ENCODE results near the gene RNF146. TPM values are rescaled to one million over a fixed set of nuclear protein-coding genes. Genes with fewer than 3 reads are reported as not detected.

The RNF146 gene
- total and polyA plus RNA-seq, 2 of the 13 experiments (the other 11 are each of a cell fraction or from before 2014, with no cell fraction given): 18.8 to 27.6 TPM

DNA sequence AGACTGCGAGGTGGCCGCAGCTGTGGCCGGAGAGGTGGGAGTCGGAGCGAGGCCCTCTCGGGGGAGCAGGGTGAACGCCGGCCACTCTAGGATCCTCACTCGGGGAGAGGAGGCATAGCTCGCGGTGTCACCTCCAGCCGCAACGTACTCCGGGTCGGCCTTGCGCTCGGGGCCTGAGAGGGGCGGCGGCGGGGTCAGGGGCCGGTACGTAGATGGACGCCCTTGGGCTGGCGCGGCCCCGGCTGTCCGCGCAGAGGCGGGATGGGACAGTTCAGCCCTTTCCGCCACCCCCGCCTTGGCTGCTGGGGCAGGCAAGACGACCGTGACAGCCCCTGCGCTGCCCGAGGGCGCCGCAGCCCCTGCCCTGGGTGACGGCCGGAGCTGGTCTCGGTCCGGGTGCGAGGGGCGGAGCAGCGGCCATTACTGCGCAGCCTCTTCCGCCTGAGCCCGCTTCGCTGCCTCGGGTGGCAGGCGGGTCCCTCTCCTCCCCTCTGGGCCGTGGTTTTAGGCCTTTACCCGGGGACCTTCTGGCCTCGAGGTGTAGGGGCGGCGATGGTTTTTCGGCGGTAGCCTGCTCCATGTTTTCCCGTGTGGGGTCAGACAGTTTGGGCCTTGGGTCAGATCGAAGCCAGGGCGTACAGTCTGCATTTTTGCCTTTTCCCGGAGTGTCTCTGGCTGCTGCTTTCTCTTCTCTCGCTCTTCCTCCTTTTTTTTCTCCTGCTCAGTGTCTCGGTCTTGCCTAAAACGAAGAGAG lies 405 bp downstream of the RNF146 start (continued):
- TF ChIP-seq, protein P1, sequence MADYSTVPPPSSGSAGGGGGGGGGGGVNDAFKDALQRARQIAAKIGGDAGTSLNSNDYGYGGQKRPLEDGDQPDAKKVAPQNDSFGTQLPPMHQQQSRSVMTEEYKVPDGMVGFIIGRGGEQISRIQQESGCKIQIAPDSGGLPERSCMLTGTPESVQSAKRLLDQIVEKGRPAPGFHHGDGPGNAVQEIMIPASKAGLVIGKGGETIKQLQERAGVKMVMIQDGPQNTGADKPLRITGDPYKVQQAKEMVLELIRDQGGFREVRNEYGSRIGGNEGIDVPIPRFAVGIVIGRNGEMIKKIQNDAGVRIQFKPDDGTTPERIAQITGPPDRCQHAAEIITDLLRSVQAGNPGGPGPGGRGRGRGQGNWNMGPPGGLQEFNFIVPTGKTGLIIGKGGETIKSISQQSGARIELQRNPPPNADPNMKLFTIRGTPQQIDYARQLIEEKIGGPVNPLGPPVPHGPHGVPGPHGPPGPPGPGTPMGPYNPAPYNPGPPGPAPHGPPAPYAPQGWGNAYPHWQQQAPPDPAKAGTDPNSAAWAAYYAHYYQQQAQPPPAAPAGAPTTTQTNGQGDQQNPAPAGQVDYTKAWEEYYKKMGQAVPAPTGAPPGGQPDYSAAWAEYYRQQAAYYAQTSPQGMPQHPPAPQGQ (CRISPR knock-in tag; IDR thresholded peaks at IDR 0.05; ENCODE audit: borderline replicate concordance): no peak; the same call in 1 of the 2 replicates
- TF ChIP-seq PCBP2 (optimal IDR thresholded peaks at IDR 0.05; ENCODE audit: low read depth, low read length, poor library complexity, severe bottlenecking) (no peak), ATM (IDR thresholded peaks at IDR 0.05; ENCODE audit: borderline replicate concordance) (no peak), ZKSCAN8 (CRISPR knock-in tag; IDR thresholded peaks at IDR 0.05; ENCODE audit: borderline replicate concordance) (no peak), TP53 (CRISPR knock-in tag; conservative IDR thresholded peaks at IDR 0.05) (no peak; the same call in 1 of the 2 replicates), NCOA2 (CRISPR knock-in tag; IDR thresholded peaks at IDR 0.05) (no peak), RXRB (CRISPR knock-in tag; IDR thresholded peaks at IDR 0.05; ENCODE audit: borderline replicate concordance) (no peak), NFRKB (IDR thresholded peaks at IDR 0.05) (no peak), NR3C1 (CRISPR knock-in tag; IDR thresholded peaks at IDR 0.05) (no peak), ZNF30 (CRISPR knock-in tag; IDR thresholded peaks at IDR 0.05) (no peak; the same call in 1 of the 2 replicates), ZNF772 (CRISPR knock-in tag; IDR thresholded peaks at IDR 0.05) (peak; percentile 85), ZNF737 (CRISPR knock-in tag; IDR thresholded peaks at IDR 0.05; ENCODE audit: borderline replicate concordance) (no peak), FIP1L1 (IDR thresholded peaks at IDR 0.05; ENCODE audit: borderline replicate concordance, insufficient read depth, low read depth, low read length) (peak; percentile 54; the same call in 1 of the 2 replicates), EHMT2 (IDR thresholded peaks at IDR 0.05; ENCODE audit: borderline replicate concordance, low read depth, low read length) (no peak), ZBTB26 (CRISPR knock-in tag; IDR thresholded peaks at IDR 0.05; ENCODE audit: borderline replicate concordance) (peak; percentile 63; the same call in 1 of the 2 replicates), ZFYVE20 (CRISPR knock-in tag; IDR thresholded peaks at IDR 0.05; ENCODE audit: borderline replicate concordance, low read depth) (0 out of 2 replicates have a peak, but pooled peaks have one; percentile 65), ZBTB7B (CRISPR knock-in tag; IDR thresholded peaks at IDR 0.05) (peak; percentile 81), MLXIP (CRISPR knock-in tag; IDR thresholded peaks at IDR 0.05; ENCODE audit: borderline replicate concordance) (0 out of 2 replicates have a peak, but pooled peaks have one; percentile 36), ZNF432 (CRISPR knock-in tag; IDR thresholded peaks at IDR 0.05; ENCODE audit: borderline replicate concordance) (peak; percentile 76; the same call in 1 of the 2 replicates)
- TF ChIP-seq, protein P2, sequence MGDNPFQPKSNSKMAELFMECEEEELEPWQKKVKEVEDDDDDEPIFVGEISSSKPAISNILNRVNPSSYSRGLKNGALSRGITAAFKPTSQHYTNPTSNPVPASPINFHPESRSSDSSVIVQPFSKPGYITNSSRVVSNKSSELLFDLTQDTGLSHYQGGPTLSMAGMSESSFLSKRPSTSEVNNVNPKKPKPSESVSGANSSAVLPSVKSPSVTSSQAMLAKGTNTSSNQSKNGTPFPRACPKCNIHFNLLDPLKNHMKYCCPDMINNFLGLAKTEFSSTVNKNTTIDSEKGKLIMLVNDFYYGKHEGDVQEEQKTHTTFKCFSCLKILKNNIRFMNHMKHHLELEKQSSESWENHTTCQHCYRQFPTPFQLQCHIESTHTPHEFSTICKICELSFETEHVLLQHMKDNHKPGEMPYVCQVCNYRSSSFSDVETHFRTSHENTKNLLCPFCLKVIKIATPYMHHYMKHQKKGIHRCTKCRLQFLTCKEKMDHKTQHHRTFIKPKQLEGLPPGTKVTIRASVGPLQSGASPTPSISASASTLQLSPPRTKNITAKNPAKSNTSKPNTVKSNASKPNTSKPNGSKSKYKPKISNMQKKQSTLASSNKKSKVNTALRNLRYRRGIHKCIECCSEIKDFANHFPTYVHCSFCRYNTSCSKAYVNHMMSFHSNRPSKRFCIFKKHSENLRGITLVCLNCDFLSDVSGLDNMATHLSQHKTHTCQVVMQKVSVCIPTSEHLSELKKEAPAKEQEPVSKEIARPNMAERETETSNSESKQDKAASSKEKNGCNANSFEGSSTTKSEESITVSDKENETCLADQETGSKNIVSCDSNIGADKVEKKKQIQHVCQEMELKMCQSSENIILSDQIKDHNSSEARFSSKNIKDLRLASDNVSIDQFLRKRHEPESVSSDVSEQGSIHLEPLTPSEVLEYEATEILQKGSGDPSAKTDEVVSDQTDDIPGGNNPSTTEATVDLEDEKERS (CRISPR knock-in tag; IDR thresholded peaks at IDR 0.05): no peak
